CD4-positive, alpha-beta T cell (primary cell): Measurements from ENCODE around the gene MUSTN1. TPM values are rescaled to one million over a fixed set of nuclear protein-coding genes. Genes with fewer than 3 reads are reported as not detected.

ENCODE experiments used
- ATAC-seq: fragments of 200-7000 bp; cut with Tn5 transposase; one replicate; pipeline ENCODE4 v1.10.0; 2022; ENCODE audit warnings: mild to moderate bottlenecking; ENCODE audit not compliant: poor library complexity
- CTCF ChIA-PET: fragments of 350-600 bp; sonication (Branson Sonifier 250); formaldehyde crosslinking; loops from one replicate; lab custom pipeline; 2021; ENCODE audit warnings: antibody characterized with exemption, inconsistent platforms; lab: Charles Lee
- POLR2A ChIA-PET: fragments of 350-600 bp; sonication (Branson Sonifier 250); formaldehyde crosslinking; loops from one replicate; lab custom pipeline; 2021; ENCODE audit warnings: antibody characterized with exemption, inconsistent platforms; lab: Charles Lee
- DNase-seq, 14 experiments: peaks; one replicate each; pipeline ENCODE4 v3.0.0-alpha.2; 2013 to 2020; ENCODE audit warnings: mixed read lengths in 2 of 14
- H3K27ac ChIP-seq, 2 donors: one replicate each; pipeline versions ENCODE4 v1.5.1 to v1.7.0; 2013; ENCODE audit warnings: low read length in 2 of 2, low read depth in 1 of 2, mild to moderate bottlenecking in 1 of 2
- H3K27me3 ChIP-seq, 2 experiments: 1 replicate in 1 of 2; 2 replicates in 1 of 2; pipeline versions ENCODE4 v1.6.1 to v1.7.0; 2013; ENCODE audit warnings: low read length in 2 of 2, control low read depth in 1 of 2, mild to moderate bottlenecking in 1 of 2, moderate library complexity in 1 of 2; ENCODE audit not compliant: insufficient read depth in 2 of 2, control insufficient read depth in 1 of 2
- H3K36me3 ChIP-seq: one replicate; pipeline ENCODE4 v1.6.1; 2013; ENCODE audit warnings: low read length, control low read depth; ENCODE audit not compliant: insufficient read depth
- H3K4me1 ChIP-seq: one replicate; pipeline ENCODE4 v1.6.1; 2013; ENCODE audit warnings: low read length, control low read depth; ENCODE audit not compliant: insufficient read depth
- H3K4me3 ChIP-seq: one replicate; pipeline ENCODE4 v1.5.1; 2013; ENCODE audit warnings: mild to moderate bottlenecking, low read length, moderate library complexity
- H3K9me3 ChIP-seq, 2 experiments: 1 replicate in 1 of 2; 2 replicates in 1 of 2; pipeline versions ENCODE4 v1.6.1 to v1.7.0; 2013; ENCODE audit warnings: low read length in 2 of 2, mild to moderate bottlenecking in 2 of 2, control low read depth in 1 of 2, moderate library complexity in 1 of 2; ENCODE audit not compliant: control insufficient read depth in 1 of 2, insufficient read depth in 1 of 2
- H3K27ac Mint-ChIP-seq: one replicate; pipeline ENCODE4 v1.8.0; 2020; ENCODE audit warnings: mixed read lengths
- H3K27me3 Mint-ChIP-seq: one replicate; pipeline ENCODE4 v1.8.0; 2021; ENCODE audit warnings: mixed read lengths
- H3K36me3 Mint-ChIP-seq: one replicate; pipeline ENCODE4 v1.8.0; 2021; ENCODE audit warnings: low read depth, mixed read lengths
- H3K4me1 Mint-ChIP-seq: one replicate; pipeline ENCODE4 v1.8.0; 2021; ENCODE audit warnings: low read depth, mixed read lengths
- H3K4me3 Mint-ChIP-seq: one replicate; pipeline ENCODE4 v1.8.0; 2020; ENCODE audit warnings: mild to moderate bottlenecking, mixed read lengths
- H3K9me3 Mint-ChIP-seq: one replicate; pipeline ENCODE4 v1.8.0; 2020; ENCODE audit warnings: mixed read lengths
- intact Hi-C, 2 experiments: fragments of 100-400 bp; cut with DNase I in 1 of 2; cut with micrococcal nuclease in 1 of 2; formaldehyde crosslinking; loops; one replicate each; pipeline versions ENCODE4 v1.15.1 to v1.9.0; 2023 to 2025; cut with DNase I, micrococcal nuclease
- total RNA-seq, 174 experiments: library from RNA in 2 of 174; stranded (reverse) in 2 of 174; gene quantifications; one replicate each; pipeline ENCODE4 v1.2.3 and lab custom pipeline; 2021 to 2026
- TF ChIP-seq, protein P1 (sequence below): fragments of 200-600 bp; IDR thresholded peaks from one replicate; pipeline ENCODE4 v1.8.0; 2022; ENCODE audit warnings: antibody characterized with exemption, mild to moderate bottlenecking

The MUSTN1 gene
- total RNA-seq, 2 experiments from 2014 or later: 10.7 to 11.3 TPM

DNA sequence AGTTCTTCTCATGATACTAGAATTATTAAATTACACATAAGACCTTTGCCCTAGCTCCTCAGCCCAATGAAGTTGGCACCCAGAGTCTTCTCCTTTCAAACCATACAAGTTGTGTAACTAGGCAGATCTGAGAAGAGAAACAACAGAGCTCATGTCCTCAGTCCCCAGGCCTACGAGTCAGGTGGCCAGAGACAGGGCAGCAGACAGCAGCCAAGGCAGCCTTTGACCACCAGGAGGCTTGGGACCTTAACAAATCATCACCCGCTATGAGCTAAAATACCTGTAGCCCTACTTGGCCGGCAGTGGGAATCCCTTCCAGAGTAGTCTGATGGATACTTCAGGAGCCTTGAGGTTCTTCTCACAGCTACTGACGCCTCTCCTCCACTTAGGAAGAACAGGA is 44.3 kb upstream of the MUSTN1 start:
- ATAC-seq (no peak), DNase-seq (no peak)
- peaks cover 4% of the 10 kb centered on the region for H3K36me3 ChIP-seq
- no peak overlapping the region for H3K27ac Mint-ChIP-seq
- intact Hi-C loops: no loop called here
- TF ChIP-seq, protein P1, sequence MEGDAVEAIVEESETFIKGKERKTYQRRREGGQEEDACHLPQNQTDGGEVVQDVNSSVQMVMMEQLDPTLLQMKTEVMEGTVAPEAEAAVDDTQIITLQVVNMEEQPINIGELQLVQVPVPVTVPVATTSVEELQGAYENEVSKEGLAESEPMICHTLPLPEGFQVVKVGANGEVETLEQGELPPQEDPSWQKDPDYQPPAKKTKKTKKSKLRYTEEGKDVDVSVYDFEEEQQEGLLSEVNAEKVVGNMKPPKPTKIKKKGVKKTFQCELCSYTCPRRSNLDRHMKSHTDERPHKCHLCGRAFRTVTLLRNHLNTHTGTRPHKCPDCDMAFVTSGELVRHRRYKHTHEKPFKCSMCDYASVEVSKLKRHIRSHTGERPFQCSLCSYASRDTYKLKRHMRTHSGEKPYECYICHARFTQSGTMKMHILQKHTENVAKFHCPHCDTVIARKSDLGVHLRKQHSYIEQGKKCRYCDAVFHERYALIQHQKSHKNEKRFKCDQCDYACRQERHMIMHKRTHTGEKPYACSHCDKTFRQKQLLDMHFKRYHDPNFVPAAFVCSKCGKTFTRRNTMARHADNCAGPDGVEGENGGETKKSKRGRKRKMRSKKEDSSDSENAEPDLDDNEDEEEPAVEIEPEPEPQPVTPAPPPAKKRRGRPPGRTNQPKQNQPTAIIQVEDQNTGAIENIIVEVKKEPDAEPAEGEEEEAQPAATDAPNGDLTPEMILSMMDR: no peak
- H3K4me1 ChIP-seq: peaks cover 20% of the 10 kb centered on the region
- ChIA-PET CTCF (no interaction called here), POLR2A (interaction anchor here (1.3 kb wide), 1 partner anchor 13 kb away, joined by 3 read pairs; no protein-coding TSS in a partner anchor)
- no peaks in the 10 kb centered on the region for H3K9me3 ChIP-seq
- H3K27me3 Mint-ChIP-seq: no peaks in the 10 kb centered on the region
- no peak overlapping the region for H3K27ac ChIP-seq
- H3K4me1 Mint-ChIP-seq: peaks cover 30% of the 10 kb centered on the region
- H3K4me3 ChIP-seq: no peak overlapping the region
- no peaks in the 10 kb centered on the region for H3K9me3 Mint-ChIP-seq
- H3K36me3 Mint-ChIP-seq: peaks cover 35% of the 10 kb centered on the region
- H3K27me3 ChIP-seq: no peaks in the 10 kb centered on the region
- H3K4me3 Mint-ChIP-seq: no peak overlapping the region

DNA sequence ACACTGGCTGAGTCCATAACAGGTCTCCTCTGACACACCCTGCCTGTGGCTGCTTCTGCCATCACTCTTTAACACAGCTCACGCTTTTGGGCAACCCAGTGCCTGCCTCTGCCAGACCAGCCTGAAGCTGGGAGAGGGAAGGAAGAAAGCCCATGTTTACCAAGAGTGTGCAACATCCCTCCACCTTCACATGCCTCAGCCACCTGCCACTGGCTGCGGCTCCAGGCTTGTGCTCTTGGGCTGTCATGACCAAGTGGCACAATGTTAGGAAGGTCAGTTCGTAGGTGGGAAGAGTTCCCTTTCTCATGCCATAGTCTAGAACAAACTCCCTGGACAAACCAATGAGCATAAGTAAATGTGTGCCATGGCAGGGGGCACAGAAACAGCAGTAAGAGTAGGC is 42.3 kb upstream of the MUSTN1 start:
- Histone ChIP-seq H3K4me1 (peaks cover 20% of the 10 kb centered on the region), H3K36me3 (peaks cover 4% of the 10 kb centered on the region), H3K9me3 (no peaks in the 10 kb centered on the region), H3K27me3 (no peaks in the 10 kb centered on the region), H3K27ac (no peak overlapping the region), H3K4me3 (no peak overlapping the region)
- TF ChIP-seq, protein P1: no peak
- ChIA-PET POLR2A (no interaction called here), CTCF (no interaction called here)
- no peak for ATAC-seq
- Mint-ChIP-seq H3K4me3 (no peak overlapping the region), H3K27ac (no peak overlapping the region), H3K9me3 (no peaks in the 10 kb centered on the region), H3K36me3 (peaks cover 24% of the 10 kb centered on the region), H3K27me3 (no peaks in the 10 kb centered on the region), H3K4me1 (peaks cover 37% of the 10 kb centered on the region)
- no peak for DNase-seq
- intact Hi-C loops: no loop called here

DNA sequence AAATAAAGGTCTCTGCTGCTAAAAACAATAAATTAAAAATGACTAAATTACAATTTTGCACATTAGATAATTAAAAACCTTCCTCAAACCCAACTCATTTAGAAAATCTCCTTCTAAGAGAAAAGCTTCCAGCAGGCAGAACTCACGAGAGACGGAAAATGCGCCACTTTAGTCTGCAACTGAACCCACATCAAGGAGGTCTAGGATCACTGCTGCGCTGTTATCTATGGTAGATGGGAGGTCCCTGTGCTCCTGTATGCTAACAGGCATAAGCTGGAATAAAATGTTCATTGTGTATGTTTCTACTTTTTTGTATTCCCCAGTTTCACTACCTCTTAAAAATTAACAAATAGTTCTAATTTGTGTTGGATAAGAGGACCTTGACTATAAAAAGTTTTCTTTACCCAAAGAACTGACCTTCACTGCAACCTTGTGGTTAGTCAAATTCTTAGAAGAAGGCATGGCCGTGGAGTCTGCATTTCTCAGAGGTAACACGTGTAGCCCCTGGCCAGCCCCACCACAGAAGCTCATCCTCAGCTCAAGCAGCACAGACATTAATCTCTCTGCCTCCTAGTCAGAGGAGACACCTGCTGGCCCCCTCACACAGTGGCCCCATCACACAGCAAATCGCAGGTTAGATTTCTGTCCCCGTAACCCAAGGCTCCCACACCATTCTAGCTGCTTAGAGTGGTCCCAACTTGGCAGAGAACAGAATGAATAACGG is 40.2 kb upstream of the MUSTN1 start:
- peaks cover 20% of the 10 kb centered on the region for H3K4me1 ChIP-seq
- no peak overlapping the region for H3K4me3 Mint-ChIP-seq
- TF ChIP-seq, protein P1: no peak
- H3K4me1 Mint-ChIP-seq: peaks cover 43% of the 10 kb centered on the region
- DNase-seq (peak in 2 of 14 experiments; percentile 11 to 18), ATAC-seq (peak; percentile 51)
- H3K27me3 ChIP-seq: no peaks in the 10 kb centered on the region
- ChIA-PET CTCF (no interaction called here), POLR2A (interaction anchor here (1.5 kb wide), 1 partner anchor 17 kb away, joined by 3 read pairs; no protein-coding TSS in a partner anchor)
- intact Hi-C loops: no loop called here
- no peak overlapping the region for H3K27ac Mint-ChIP-seq
- no peaks in the 10 kb centered on the region for H3K9me3 ChIP-seq
- peaks cover 4% of the 10 kb centered on the region for H3K36me3 ChIP-seq
- no peaks in the 10 kb centered on the region for H3K9me3 Mint-ChIP-seq
- H3K36me3 Mint-ChIP-seq: peaks cover 24% of the 10 kb centered on the region
- no peaks in the 10 kb centered on the region for H3K27me3 Mint-ChIP-seq
- no peak overlapping the region for H3K4me3 ChIP-seq
- H3K27ac ChIP-seq: no peak overlapping the region
